Measurements from ENCODE around the gene SNX27. TPM values are rescaled to one million over a fixed set of nuclear protein-coding genes. Genes with fewer than 3 reads are reported as not detected.
A peak's percentile ranks its signal among the peaks of the same experiment; 100 is the strongest.

The SNX27 gene
- total and polyA plus RNA-seq, 7 donors, result 10.7 to 47.2 (median 41.0) TPM

DNA sequence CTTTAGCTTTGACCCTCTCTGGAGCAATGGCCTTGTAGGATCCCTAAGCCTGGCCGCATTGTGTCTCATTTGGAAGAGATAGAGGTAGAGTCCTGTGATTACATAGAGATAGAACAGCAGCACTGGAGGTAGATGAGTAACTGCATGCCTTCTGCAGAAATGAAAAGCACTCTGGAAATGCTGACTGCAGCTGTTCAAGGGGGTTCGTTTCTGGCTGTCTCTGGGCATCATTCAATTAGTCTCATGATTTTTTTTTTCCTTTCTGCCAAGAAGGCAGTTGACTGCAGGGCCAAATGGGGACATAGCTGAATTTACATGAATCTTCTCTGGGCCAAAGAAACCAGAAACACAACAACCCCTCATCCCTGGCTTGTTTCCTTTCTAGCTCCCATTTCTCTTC, 28.1 kb upstream of the SNX27 start:
- 34 to 43% (median 38%) methylated on average over 2 of the region's 2 CpGs for WGBS, 3 donors
- intact Hi-C loops (cut with DNase I), result no loop called here
- peak in 1 of 4 donors; percentile 33 for ATAC-seq

DNA sequence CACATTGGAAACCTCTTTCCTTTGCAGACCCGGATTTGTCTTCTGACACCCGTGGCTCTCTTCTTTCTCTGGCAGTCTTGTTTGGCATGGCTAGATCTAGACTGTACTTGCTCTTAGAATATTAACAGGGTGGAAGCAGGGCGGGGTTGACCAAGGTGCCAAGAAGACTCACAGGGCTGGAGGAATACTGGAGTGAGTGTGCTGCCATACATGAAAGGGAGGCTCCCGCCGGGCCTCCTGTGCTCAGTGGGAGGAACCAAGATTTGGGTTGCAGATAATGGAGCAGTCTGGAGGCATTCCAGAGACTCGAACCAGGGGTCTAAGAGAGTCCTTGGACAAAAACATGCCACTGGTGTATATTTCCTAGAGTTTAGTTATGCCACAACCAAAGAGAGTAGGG, 27.6 kb upstream of the SNX27 start:
- Histone ChIP-seq H3K4me1 (no peaks in the 10 kb centered on the region), H3K27ac (no peak overlapping the region), H3K4me3 (no peak overlapping the region), H3K9me3 (no peaks in the 10 kb centered on the region), H3K27me3 (ENCODE audit: insufficient read depth in 3 of 3, low read length in 2 of 3) (no peaks in the 10 kb centered on the region), H3K36me3 (ENCODE audit: insufficient read depth in 1 of 2, low read depth in 1 of 2) (peaks cover 0 to 3% of the 10 kb centered on the region in 2 donors)
- ATAC-seq, result no peak
- no peak for DNase-seq
- intact Hi-C loops (cut with DNase I), result no loop called here
- TF ChIP-seq, protein P1, sequence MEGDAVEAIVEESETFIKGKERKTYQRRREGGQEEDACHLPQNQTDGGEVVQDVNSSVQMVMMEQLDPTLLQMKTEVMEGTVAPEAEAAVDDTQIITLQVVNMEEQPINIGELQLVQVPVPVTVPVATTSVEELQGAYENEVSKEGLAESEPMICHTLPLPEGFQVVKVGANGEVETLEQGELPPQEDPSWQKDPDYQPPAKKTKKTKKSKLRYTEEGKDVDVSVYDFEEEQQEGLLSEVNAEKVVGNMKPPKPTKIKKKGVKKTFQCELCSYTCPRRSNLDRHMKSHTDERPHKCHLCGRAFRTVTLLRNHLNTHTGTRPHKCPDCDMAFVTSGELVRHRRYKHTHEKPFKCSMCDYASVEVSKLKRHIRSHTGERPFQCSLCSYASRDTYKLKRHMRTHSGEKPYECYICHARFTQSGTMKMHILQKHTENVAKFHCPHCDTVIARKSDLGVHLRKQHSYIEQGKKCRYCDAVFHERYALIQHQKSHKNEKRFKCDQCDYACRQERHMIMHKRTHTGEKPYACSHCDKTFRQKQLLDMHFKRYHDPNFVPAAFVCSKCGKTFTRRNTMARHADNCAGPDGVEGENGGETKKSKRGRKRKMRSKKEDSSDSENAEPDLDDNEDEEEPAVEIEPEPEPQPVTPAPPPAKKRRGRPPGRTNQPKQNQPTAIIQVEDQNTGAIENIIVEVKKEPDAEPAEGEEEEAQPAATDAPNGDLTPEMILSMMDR (IDR thresholded peaks at IDR 0.05), result no peak
- 21 to 52% (median 39%) methylated on average over 6 of the region's 6 CpGs for WGBS, 3 donors

More for the DNA sequence above, 28.1 kb upstream of the SNX27 start:
- Histone ChIP-seq H3K9me3 (no peaks in the 10 kb centered on the region), H3K27me3 (ENCODE audit: insufficient read depth in 3 of 3, low read length in 2 of 3) (no peaks in the 10 kb centered on the region), H3K36me3 (ENCODE audit: insufficient read depth in 1 of 2, low read depth in 1 of 2) (peaks cover 0 to 3% of the 10 kb centered on the region in 2 donors), H3K4me3 (no peak overlapping the region), H3K4me1 (no peaks in the 10 kb centered on the region), H3K27ac (no peak overlapping the region)
- TF ChIP-seq, protein P1 (IDR thresholded peaks at IDR 0.05), result no peak
- no peak for DNase-seq

DNA sequence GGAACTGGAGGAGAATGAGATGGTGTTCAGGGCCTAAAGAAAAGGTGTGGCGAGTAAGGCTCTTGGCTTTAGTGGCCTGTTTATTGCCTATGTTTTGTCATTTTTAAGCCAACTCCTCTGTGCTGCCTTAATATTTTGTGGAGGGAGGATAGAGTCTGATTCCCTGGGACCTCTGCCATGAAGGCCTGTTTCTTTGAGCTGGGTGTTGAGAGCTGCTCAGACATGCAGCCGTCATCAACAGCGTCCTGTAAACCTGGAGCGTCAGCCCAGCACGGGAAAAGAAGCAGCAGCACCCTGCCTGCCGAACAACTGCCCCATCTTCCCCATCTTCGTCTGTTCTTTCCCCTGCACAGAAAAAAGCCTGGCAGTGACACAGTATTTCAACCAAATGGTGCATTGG, 27.1 kb upstream of the SNX27 start:
- Histone ChIP-seq H3K9me3 (no peaks in the 10 kb centered on the region), H3K27ac (no peak overlapping the region), H3K4me3 (no peak overlapping the region), H3K36me3 (ENCODE audit: insufficient read depth in 1 of 2, low read depth in 1 of 2) (no peaks in the 10 kb centered on the region), H3K4me1 (no peaks in the 10 kb centered on the region), H3K27me3 (ENCODE audit: insufficient read depth in 3 of 3, low read length in 2 of 3) (no peaks in the 10 kb centered on the region)
- TF ChIP-seq, protein P1 (IDR thresholded peaks at IDR 0.05), result no peak
- DNase-seq (no peak), ATAC-seq (no peak)
- intact Hi-C loops (cut with DNase I), result no loop called here
- 55 to 70% (median 60%) methylated on average over 7 of the region's 7 CpGs for WGBS, 3 donors

DNA sequence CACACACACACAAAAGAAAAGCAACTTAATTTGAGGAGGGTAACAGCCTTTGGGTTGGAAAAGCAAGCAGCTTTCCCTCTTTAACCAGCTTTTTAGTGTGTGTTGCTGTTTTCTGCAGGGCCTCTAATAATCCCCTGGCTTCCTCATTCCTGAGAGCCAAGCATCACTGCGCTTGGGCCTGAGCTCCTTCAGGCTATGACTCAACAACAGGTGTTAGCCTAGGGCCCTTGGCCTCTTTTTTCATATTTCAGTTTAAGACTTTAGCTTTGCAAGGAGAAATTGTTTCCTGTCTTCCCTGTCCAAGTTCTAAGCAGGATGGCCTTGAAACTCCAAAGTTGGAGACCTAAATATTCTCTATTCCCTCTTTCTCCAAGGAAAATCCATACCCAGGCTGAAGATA, 26.2 kb upstream of the SNX27 start:
- DNase-seq (no peak), ATAC-seq (peak in 3 of 4 donors; percentile 46 to 66 (median 49))
- intact Hi-C loops (cut with DNase I), result no loop called here
- Histone ChIP-seq H3K4me3 (no peak overlapping the region), H3K4me1 (no peaks in the 10 kb centered on the region), H3K27me3 (ENCODE audit: insufficient read depth in 3 of 3, low read length in 2 of 3) (no peaks in the 10 kb centered on the region), H3K27ac (no peak overlapping the region), H3K36me3 (ENCODE audit: insufficient read depth in 1 of 2, low read depth in 1 of 2) (no peaks in the 10 kb centered on the region), H3K9me3 (no peaks in the 10 kb centered on the region)
- WGBS, 3 donors, result 3 to 45% (median 40%) methylated on average over 1 of the region's 1 CpG
- TF ChIP-seq, protein P1 (IDR thresholded peaks at IDR 0.05), result no peak

DNA sequence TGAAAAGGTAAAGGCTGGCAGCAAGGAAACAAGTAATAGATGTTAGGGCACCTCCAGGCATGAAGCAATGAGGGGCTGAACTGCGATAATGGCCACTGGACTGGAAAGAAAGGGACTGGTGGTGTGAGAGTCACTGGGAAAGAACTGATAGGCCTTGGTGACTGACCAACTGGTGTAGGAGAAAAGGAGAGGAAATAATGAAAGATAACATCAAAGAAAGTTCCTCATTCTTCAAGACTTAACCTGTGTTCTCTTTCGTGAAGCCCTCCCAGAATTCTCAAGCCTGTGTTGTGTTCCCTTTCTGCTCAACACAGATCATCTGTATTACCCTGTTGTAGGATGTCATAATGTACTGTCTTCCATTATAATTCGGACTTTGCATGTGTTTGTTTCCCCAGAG, 20.9 kb upstream of the SNX27 start:
- Histone ChIP-seq H3K4me1 (no peaks in the 10 kb centered on the region), H3K27ac (no peak overlapping the region), H3K4me3 (no peak overlapping the region), H3K9me3 (no peaks in the 10 kb centered on the region), H3K27me3 (ENCODE audit: insufficient read depth in 3 of 3, low read length in 2 of 3) (no peaks in the 10 kb centered on the region), H3K36me3 (ENCODE audit: insufficient read depth in 1 of 2, low read depth in 1 of 2) (no peaks in the 10 kb centered on the region)
- DNase-seq (no peak), ATAC-seq (no peak)
- TF ChIP-seq, protein P1 (IDR thresholded peaks at IDR 0.05), result no peak
- intact Hi-C loops (cut with DNase I), result loop anchor here (5.0 to 10.0 kb wide), 3 partner anchors 146 to 246 kb away; partner anchors contain the start of gene C2CD4D (in 2 of the 2)
- 90 to 97% (median 95%) methylated on average over 3 of the region's 3 CpGs for WGBS, 3 donors

Measured in psoas muscle (tissue), 8 donors.